ENCODE results near the gene LY6G6F.

DNA sequence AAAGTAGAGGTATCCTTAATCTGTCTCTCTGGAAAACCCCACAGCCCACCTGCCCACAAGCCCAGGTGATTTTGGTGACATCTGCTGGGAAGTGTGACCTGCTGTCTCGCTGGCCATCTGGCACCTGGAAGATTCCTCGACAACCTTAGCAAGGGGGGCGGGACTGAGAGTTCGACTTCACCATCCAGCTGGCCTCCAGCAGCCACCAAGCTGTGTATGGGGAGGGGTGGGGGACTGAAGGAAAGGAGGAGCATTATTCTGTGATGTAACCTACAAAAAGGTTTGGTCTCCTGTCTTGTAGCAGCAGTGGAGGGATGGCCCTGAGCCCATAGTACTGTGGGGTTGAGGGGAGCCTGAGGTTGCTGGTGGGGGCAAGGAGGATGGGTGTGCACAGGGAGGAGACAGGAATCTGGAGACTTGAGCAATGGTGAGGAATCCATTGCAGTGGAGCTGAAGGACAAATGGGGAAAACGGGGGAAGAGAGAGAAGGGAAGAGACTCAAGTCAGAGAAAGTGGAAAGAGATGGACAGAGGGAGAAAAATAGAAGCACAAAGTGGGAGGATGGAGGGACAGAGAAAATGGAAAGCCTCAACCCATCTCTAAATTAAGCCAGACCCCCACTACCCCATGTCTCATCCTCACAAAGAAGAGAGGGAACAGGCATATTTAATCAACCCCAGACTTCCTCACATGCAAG lies 4.0 kb downstream of the LY6G6F start:
- TF ChIP-seq RAD21 (IDR thresholded peaks at IDR 0.05; ENCODE audit: low read depth) = no peak
- TF ChIP-seq, protein P1, sequence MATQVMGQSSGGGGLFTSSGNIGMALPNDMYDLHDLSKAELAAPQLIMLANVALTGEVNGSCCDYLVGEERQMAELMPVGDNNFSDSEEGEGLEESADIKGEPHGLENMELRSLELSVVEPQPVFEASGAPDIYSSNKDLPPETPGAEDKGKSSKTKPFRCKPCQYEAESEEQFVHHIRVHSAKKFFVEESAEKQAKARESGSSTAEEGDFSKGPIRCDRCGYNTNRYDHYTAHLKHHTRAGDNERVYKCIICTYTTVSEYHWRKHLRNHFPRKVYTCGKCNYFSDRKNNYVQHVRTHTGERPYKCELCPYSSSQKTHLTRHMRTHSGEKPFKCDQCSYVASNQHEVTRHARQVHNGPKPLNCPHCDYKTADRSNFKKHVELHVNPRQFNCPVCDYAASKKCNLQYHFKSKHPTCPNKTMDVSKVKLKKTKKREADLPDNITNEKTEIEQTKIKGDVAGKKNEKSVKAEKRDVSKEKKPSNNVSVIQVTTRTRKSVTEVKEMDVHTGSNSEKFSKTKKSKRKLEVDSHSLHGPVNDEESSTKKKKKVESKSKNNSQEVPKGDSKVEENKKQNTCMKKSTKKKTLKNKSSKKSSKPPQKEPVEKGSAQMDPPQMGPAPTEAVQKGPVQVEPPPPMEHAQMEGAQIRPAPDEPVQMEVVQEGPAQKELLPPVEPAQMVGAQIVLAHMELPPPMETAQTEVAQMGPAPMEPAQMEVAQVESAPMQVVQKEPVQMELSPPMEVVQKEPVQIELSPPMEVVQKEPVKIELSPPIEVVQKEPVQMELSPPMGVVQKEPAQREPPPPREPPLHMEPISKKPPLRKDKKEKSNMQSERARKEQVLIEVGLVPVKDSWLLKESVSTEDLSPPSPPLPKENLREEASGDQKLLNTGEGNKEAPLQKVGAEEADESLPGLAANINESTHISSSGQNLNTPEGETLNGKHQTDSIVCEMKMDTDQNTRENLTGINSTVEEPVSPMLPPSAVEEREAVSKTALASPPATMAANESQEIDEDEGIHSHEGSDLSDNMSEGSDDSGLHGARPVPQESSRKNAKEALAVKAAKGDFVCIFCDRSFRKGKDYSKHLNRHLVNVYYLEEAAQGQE (IDR thresholded peaks at IDR 0.05; ENCODE audit: low read depth) = no peak
- TF ChIP-seq, protein P2, sequence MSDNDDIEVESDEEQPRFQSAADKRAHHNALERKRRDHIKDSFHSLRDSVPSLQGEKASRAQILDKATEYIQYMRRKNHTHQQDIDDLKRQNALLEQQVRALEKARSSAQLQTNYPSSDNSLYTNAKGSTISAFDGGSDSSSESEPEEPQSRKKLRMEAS (IDR thresholded peaks at IDR 0.05) = no peak
- TF ChIP-seq EP300 (IDR thresholded peaks at IDR 0.05; ENCODE audit: borderline replicate concordance) = no peak
- TF ChIP-seq TAF1 (IDR thresholded peaks at IDR 0.05; ENCODE audit: low read depth) = no peak
- TF ChIP-seq TEAD4 (IDR thresholded peaks at IDR 0.05) = no peak
- TF ChIP-seq YY1 (IDR thresholded peaks at IDR 0.05; ENCODE audit: low read depth) = no peak

Data from Ishikawa (cell line).